HG03457 (cell line): Measurements from ENCODE around the gene ASCL5.

ENCODE experiments used
- ATAC-seq: cut with Tn5 transposase; IDR thresholded peaks from one replicate; pipeline ENCODE4 v1.9.1; 2021; ENCODE audit warnings: moderate number of reproducible peaks; ENCODE audit not compliant: unreplicated experiment

The ASCL5 gene

GRCh38 chr1:201088901-201089525, 38.0 kb downstream of the ASCL5 start:
- no peak for ATAC-seq

- ATAC-seq, result no peak
These were observed 38.6 kb downstream of the ASCL5 start for GRCh38 chr1:201088395-201088794.

- ATAC-seq, result no peak
These were observed 40.9 kb downstream of the ASCL5 start for GRCh38 chr1:201085902-201086735.

- ATAC-seq, result no peak
These were observed 42.7 kb downstream of the ASCL5 start for GRCh38 chr1:201084295-201084694.

GRCh38 chr1:201083741-201084140, 43.2 kb downstream of the ASCL5 start:
- ATAC-seq, result no peak

- no peak for ATAC-seq
These were observed 46.8 kb downstream of the ASCL5 start for GRCh38 chr1:201080135-201080534.

GRCh38 chr1:201077736-201078135, 49.2 kb downstream of the ASCL5 start:
- no peak for ATAC-seq

- ATAC-seq, result no peak
These were observed 49.9 kb downstream of the ASCL5 start for GRCh38 chr1:201077116-201077515.

- ATAC-seq, result no peak
These were observed 50.9 kb downstream of the ASCL5 start for GRCh38 chr1:201076092-201076491.

- ATAC-seq, result no peak
These were observed 53.0 kb downstream of the ASCL5 start for GRCh38 chr1:201074018-201074417.

GRCh38 chr1:201072922-201073321, 54.1 kb downstream of the ASCL5 start:
- no peak for ATAC-seq

- ATAC-seq, result no peak
These were observed 54.8 kb downstream of the ASCL5 start for GRCh38 chr1:201072149-201072548.

GRCh38 chr1:201069636-201070035, 57.3 kb downstream of the ASCL5 start:
- ATAC-seq, result no peak

GRCh38 chr1:201068976-201069375, 58.0 kb downstream of the ASCL5 start:
- ATAC-seq, result no peak

GRCh38 chr1:201066986-201067385, 60.0 kb downstream of the ASCL5 start:
- ATAC-seq, result no peak

GRCh38 chr1:201065686-201066085, 61.3 kb downstream of the ASCL5 start:
- no peak for ATAC-seq

- no peak for ATAC-seq
These were observed 62.2 kb downstream of the ASCL5 start for GRCh38 chr1:201064806-201065205.
